Measurements from ENCODE around the gene ACIN1. TPM values are rescaled to one million over a fixed set of nuclear protein-coding genes. Genes with fewer than 3 reads are reported as not detected.
A peak's percentile ranks its signal among the peaks of the same experiment; 100 is the strongest.

ACIN1 gene
- total RNA-seq, 1 donor from 2014 or later, result 184 TPM

DNA sequence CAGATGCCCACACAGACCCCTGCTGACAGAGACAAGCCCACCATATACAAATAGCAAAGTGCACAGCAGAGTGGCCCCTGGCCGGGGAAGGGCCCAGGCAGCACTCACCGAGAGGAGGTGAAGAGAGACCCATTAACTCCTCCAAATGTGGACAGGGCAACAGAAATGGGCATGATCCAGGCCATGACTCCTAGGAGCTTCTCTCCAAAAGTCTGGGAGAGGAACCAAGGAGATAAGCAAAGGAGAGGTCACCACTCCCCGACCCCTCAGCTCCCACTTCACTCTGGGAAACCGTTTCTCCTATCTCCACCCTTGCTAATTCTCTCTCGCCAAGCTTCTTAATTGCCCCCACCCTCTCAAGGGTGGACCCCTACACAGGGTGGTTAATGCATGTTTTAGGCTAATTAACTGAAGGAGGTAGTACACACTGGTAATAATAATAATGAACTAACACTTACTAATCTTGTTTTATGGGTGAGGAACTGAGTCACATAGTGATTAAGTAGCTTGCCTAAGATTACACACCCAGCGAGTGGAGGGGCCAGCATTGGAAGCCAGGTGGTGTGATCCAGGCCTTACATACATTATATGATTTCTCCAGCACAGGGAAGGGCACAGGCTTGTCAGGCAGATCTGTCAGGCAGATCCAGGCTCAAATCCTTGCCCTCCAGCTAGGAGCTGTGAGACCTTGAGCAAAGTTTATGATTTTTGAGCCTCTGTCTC, 43.0 kb upstream of the ACIN1 start:
- H3K4me1 ChIP-seq, result no peaks in the 10 kb centered on the region
- no peak overlapping the region for H3K4me2 ChIP-seq
- no peaks in the 10 kb centered on the region for H3K9me3 Mint-ChIP-seq
- H3K9me3 ChIP-seq (ENCODE audit: low read depth), result no peaks in the 10 kb centered on the region
- H3K27ac Mint-ChIP-seq, result peak overlapping the region; percentile 14
- no peaks in the 10 kb centered on the region for H3K27me3 ChIP-seq
- H2AFZ ChIP-seq (replicated peaks), result no peak overlapping the region
- no peak overlapping the region for H3K9ac ChIP-seq
- H3F3A ChIP-seq (ENCODE audit: low read depth), result no peaks in the 10 kb centered on the region
- TF ChIP-seq EZH2 (IDR thresholded peaks at IDR 0.05) (no peak), CTCF (IDR thresholded peaks at IDR 0.05) (no peak), EZH2phosphoT487 (IDR thresholded peaks at IDR 0.05) (no peak)
- H3K4me3 ChIP-seq, result no peak overlapping the region
- H3K27me3 Mint-ChIP-seq (ENCODE audit: insufficient read depth, low read depth), result peaks cover 6% of the 10 kb centered on the region
- no peaks in the 10 kb centered on the region for H3K79me2 ChIP-seq (ENCODE audit: low read depth)
- no peak overlapping the region for H3K4me3 Mint-ChIP-seq
- H3K36me3 Mint-ChIP-seq, result peaks cover 24% of the 10 kb centered on the region
- no peak overlapping the region for H3K27ac ChIP-seq
- no peaks in the 10 kb centered on the region for H3K36me3 ChIP-seq
- H4K20me1 ChIP-seq (ENCODE audit: low read depth), result peaks cover 4% of the 10 kb centered on the region
- peaks cover 14% of the 10 kb centered on the region for H3K4me1 Mint-ChIP-seq
- DNase-seq (ENCODE audit: low spot score), result no peak

DNA sequence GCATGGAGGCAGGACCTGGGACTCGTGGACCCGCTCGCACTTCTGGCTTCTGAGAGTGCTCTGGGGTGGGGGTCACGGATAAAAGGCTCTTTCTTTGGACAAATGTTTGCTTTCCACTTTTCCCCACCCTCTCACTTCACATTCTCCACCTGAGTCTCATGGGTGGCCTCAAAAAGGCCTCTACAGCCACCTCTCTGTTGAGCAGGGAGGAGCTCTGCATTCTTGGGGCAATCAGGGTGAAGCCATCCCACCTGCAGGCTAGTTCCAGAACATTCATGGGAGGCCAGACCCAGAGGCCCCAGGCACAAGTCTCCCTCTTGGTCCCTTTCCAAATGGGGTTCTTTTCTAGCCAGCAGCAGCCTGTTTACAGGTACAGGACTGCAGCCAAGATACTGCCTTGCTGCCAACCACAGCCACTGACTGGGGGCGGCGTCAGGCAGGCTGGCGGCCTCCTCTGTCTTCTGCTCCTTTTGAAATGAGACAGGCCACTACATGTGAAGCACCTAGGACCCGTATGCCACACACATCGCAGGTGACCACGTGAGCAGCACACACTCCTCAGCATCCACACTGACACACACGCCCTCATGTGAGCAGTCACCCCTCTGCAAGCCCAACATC, 42.4 kb upstream of the ACIN1 start:
- Histone ChIP-seq H3K79me2 (ENCODE audit: low read depth) (no peaks in the 10 kb centered on the region), H3K4me3 (no peak overlapping the region), H3K4me1 (no peaks in the 10 kb centered on the region), H3K27me3 (no peaks in the 10 kb centered on the region), H2AFZ (replicated peaks) (no peak overlapping the region), H3K9me3 (ENCODE audit: low read depth) (no peaks in the 10 kb centered on the region), H3K36me3 (no peaks in the 10 kb centered on the region), H3K4me2 (no peak overlapping the region), H3K9ac (no peak overlapping the region), H3F3A (ENCODE audit: low read depth) (no peaks in the 10 kb centered on the region), H3K27ac (no peak overlapping the region), H4K20me1 (ENCODE audit: low read depth) (peaks cover 4% of the 10 kb centered on the region)
- no peak overlapping the region for H3K4me3 Mint-ChIP-seq
- peaks cover 26% of the 10 kb centered on the region for H3K36me3 Mint-ChIP-seq
- H3K27me3 Mint-ChIP-seq (ENCODE audit: insufficient read depth, low read depth), result peaks cover 6% of the 10 kb centered on the region
- H3K4me1 Mint-ChIP-seq, result peaks cover 12% of the 10 kb centered on the region
- H3K9me3 Mint-ChIP-seq, result no peaks in the 10 kb centered on the region
- no peak for TF ChIP-seq CTCF (IDR thresholded peaks at IDR 0.05)
- no peak for TF ChIP-seq EZH2phosphoT487 (IDR thresholded peaks at IDR 0.05)
- TF ChIP-seq EZH2 (IDR thresholded peaks at IDR 0.05), result no peak
- H3K27ac Mint-ChIP-seq, result no peak overlapping the region
- DNase-seq (ENCODE audit: low spot score), result no peak

- peaks cover 6% of the 10 kb centered on the region for H3K27me3 Mint-ChIP-seq (ENCODE audit: insufficient read depth, low read depth)
- H3K9me3 Mint-ChIP-seq, result no peaks in the 10 kb centered on the region
- Histone ChIP-seq H3K4me2 (no peak overlapping the region), H2AFZ (replicated peaks) (no peak overlapping the region), H3K27me3 (no peaks in the 10 kb centered on the region), H3K4me1 (no peaks in the 10 kb centered on the region), H3K79me2 (ENCODE audit: low read depth) (no peaks in the 10 kb centered on the region), H3K9ac (no peak overlapping the region), H3K36me3 (no peaks in the 10 kb centered on the region), H4K20me1 (ENCODE audit: low read depth) (peaks cover 4% of the 10 kb centered on the region), H3K9me3 (ENCODE audit: low read depth) (no peaks in the 10 kb centered on the region), H3K4me3 (no peak overlapping the region), H3K27ac (no peak overlapping the region), H3F3A (ENCODE audit: low read depth) (no peaks in the 10 kb centered on the region)
- H3K4me1 Mint-ChIP-seq, result peaks cover 6% of the 10 kb centered on the region
- TF ChIP-seq EZH2phosphoT487 (IDR thresholded peaks at IDR 0.05) (no peak), CTCF (IDR thresholded peaks at IDR 0.05) (no peak), EZH2 (IDR thresholded peaks at IDR 0.05) (no peak)
- no peak for DNase-seq (ENCODE audit: low spot score)
- H3K4me3 Mint-ChIP-seq, result no peak overlapping the region
- peaks cover 26% of the 10 kb centered on the region for H3K36me3 Mint-ChIP-seq
- H3K27ac Mint-ChIP-seq, result no peak overlapping the region
These were observed 41.7 kb upstream of the ACIN1 start for GRCh38 chr14:23136566-23137133.

Measured in neural progenitor cell (in vitro differentiated cells).